NCI-H2107 (cell line): Measurements from ENCODE around the gene PRSS23.
"Not testable (repeated sequence)": the region's sequence is repeated elsewhere in the genome, so short reads cannot be mapped to it uniquely, and the experiment has no call there.

Experiments
- DNase-seq: peaks from one replicate; lab custom pipeline; 2025; lab: John Stamatoyannopoulos, UW

PRSS23 gene

GRCh38 chr11:86815726-86816125, 15.4 kb downstream of the PRSS23 start:
- DNase-seq = no peak

DNA sequence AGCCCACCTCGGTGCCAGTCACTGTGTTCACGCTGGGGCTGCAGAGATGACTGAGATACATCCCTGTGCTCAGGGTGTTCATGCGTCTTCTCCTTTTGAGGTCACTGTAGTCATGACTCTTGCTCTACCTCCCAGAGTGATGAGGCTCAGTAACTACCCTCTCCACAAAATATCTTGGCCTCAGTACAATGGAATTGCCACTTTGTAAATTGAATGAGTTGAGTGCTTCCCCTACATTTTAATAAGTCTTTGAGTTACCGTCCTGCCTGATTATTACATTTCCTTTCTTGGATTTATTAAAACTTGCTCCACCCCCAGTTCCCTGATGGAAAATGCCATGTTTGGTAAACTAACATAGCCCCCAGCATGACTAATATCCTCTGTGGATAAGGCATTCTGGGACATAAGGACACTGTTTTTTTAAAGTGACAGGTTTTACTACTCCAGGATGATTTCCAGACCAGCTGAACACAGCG, 15.9 kb downstream of the PRSS23 start:
- DNase-seq = no peak

DNA sequence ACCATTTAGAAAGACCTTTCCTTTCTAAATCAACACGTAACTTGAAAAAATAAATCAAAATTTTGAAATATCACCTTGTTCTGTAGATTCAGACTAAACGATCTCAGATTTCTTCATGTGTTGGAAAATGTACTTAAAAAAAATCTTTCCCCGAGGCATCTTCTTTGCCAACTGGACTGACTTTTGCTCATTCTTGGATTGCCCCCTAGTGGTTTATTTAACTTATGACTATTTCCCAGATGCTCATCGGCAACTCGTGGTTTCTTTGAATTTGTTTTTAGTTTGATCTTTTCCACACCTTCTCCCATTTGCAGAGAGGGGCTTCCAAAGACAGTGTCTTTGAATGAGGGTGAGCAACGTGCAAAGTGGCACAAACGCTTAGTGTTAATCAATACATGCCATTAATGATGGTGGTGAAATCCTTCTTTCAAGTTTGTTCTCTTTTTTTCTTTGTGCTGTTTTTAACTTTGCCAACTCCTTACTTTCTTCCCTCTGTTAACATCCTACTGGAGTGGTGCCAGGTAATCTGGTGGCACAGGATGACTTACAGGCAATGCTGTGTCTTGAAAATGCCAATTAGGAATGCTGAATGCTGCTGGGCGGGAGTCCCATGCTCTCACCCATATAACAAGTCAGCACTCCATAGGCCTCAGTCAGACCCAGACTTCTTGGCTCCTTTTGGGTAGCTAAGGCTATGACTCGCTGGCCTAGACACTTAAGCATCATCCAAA, 18.3 kb downstream of the PRSS23 start:
- peak; percentile 40 for DNase-seq

DNA sequence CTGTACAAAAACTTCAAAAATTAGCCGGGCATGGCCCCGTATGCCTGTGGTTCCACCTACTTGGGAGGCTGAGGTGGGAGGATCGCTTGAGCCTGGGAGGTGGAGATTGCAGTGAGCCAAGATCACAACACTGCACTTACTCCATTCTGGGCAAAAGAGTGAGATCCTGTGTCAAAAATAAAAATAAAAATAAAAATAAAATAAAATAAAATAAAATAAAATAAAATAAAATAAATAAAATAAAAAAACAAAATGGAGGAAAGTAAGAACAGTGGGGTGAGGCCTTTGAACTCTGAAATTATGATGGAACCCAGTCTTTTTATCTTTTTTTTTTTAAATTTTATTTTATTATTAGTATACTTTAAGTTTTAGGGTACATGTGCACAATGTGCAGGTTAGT, 23.8 kb downstream of the PRSS23 start:
- not testable (repeated sequence) for DNase-seq

GRCh38 chr11:86834376-86834775, 34.0 kb downstream of the PRSS23 start:
- DNase-seq = not testable (repeated sequence)

DNA sequence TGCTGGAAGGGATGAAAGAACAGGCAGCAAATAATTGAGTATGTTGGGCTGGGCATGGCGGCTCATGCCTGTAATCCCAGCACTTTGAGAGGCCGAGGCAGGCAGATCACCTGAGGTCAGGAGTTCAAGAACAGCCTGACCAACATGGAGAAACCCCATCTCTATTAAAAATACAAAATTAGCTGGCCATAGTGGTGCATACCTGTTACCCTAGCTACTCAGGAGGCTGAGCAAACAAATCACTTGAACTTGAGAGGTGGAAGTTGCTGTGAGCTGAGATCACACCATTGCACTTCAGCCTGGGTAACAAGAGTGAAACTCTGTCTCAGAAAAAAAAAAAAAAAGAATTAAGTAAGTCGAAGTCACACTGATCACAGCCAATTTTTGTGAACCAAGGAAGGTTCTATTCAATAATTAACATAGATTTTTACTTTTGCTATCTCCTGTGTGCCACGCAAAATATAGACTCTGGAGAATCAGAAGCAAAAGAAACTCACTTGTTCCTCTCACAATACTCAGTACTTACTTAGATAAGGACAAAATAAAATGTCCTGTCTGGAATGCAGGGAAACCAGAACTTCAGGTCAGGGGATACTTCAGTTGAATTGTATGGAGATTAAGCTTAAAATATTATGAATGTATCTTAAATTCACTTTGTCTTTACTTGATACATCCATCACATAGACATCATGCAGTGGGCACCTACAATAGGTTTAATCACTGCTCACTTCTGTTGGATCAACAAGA, 44.6 kb downstream of the PRSS23 start:
- not testable (repeated sequence) for DNase-seq

- DNase-seq = no peak
These were observed 47.8 kb downstream of the PRSS23 start for GRCh38 chr11:86848132-86848531.

GRCh38 chr11:86849679-86850078, 49.3 kb downstream of the PRSS23 start:
- DNase-seq = no peak
